Stomach (tissue), 9 donors: ENCODE measurements around the gene RAB36. TPM values are rescaled to one million over a fixed set of nuclear protein-coding genes. Genes with fewer than 3 reads are reported as not detected.

Source experiments
- DNase-seq, 2 donors: peaks; one replicate each; pipeline versions ENCODE4 v3.0.0 to v3.0.0-alpha.2; 2013 to 2019
- H3K27ac ChIP-seq, 5 donors: fragments of 200-600 bp in 4 of 5; sonication (generic) in 4 of 5; one replicate each; pipeline ENCODE4 v1.5.1; 2013 to 2019; ENCODE audit warnings: mild to moderate bottlenecking in 1 of 5, moderate library complexity in 1 of 5
- H3K27me3 ChIP-seq, 3 donors: fragments of 200-600 bp; sonication (generic); one replicate each; pipeline ENCODE4 v1.5.1; 2017 to 2019; ENCODE audit warnings: mixed run types in 1 of 3
- H3K36me3 ChIP-seq, 4 donors: fragments of 200-600 bp; sonication (generic); 1 replicate in 3 of 4; 2 replicates in 1 of 4; pipeline ENCODE4 v1.5.1; 2016 to 2019
- H3K4me1 ChIP-seq, 4 donors: fragments of 200-600 bp; sonication (generic); one replicate each; pipeline ENCODE4 v1.5.1; 2016 to 2019
- H3K4me3 ChIP-seq, 4 donors: fragments of 200-600 bp; sonication (generic) in 3 of 4; one replicate each; pipeline ENCODE4 v1.5.1; 2016 to 2019; ENCODE audit warnings: mild to moderate bottlenecking in 1 of 4
- H3K9me3 ChIP-seq, 4 donors: fragments of 200-600 bp; sonication (generic); one replicate each; pipeline ENCODE4 v1.5.1; 2016 to 2019
- CTCF ChIP-seq, 7 experiments: fragments of 450-650 bp in 4 of 7; fragments of 200-600 bp in 3 of 7; sonication (generic) in 3 of 7; IDR thresholded peaks; one replicate each; pipeline ENCODE4 v1.5.1; 2016 to 2019; ENCODE audit warnings: antibody characterized with exemption in 7 of 7, control low read depth in 2 of 7, mild to moderate bottlenecking in 1 of 7
- EP300 ChIP-seq: sonication (generic); formaldehyde crosslinking; IDR thresholded peaks from one replicate; pipeline ENCODE4 v1.6.1; 2017; ENCODE audit warnings: antibody characterized with exemption
- POLR2A ChIP-seq, 4 donors: fragments of 450-650 bp; IDR thresholded peaks; one replicate each; pipeline ENCODE4 v1.6.1; 2016; ENCODE audit warnings: antibody characterized with exemption in 4 of 4, control low read depth in 2 of 4, mild to moderate bottlenecking in 1 of 4, moderate library complexity in 1 of 4
- POLR2AphosphoS5 ChIP-seq, 3 donors: sonication (generic); formaldehyde crosslinking; IDR thresholded peaks; one replicate each; pipeline ENCODE4 v1.6.1; 2016; ENCODE audit warnings: antibody characterized with exemption in 3 of 3
- WGBS, 5 donors: extraction: QIAGEN DNeasy Blood & Tissue Kit in 3 of 5; methylation state at CpG; one replicate each; pipeline versions ENCODE4 v1.1.5 to v1.1.7; 2013 to 2018; 5-methylcytosine and 5-hydroxymethylcytosine counted together
- intact Hi-C: fragments of 100-400 bp; cut with DNase I; formaldehyde crosslinking; loops from one replicate; pipeline ENCODE4 v1.15.1; 2023; ENCODE audit warnings: low total_unique reads
- polyA plus RNA-seq, 3 donors: library from polyadenylated mRNA; stranded (reverse); fragments of 200-250 nt; gene quantifications; one replicate each; pipeline ENCODE4 v1.2.3, GENCODE V29; 2013
- total RNA-seq, 5 donors: library from RNA; depleted of rRNA; stranded (reverse); fragments of >200 nt; gene quantifications; one replicate each; pipeline versions ENCODE4 v1.1.0 to v1.2.3, GENCODE V29; 2014 to 2016
- donor health status: healthy with polysubstance abuse.
- donor health status: Bipolar disorder and iron deficiency.
- donor health status: healthy.

RAB36 gene
- total and polyA plus RNA-seq, 8 donors: 0.58 to 7.6 (median 1.6) TPM; not detected in 1

- Histone ChIP-seq H3K4me3 (peak overlapping the region; percentile 66 to 73 (median 69)), H3K9me3 (peaks cover 0 to under 1% (median 0%) of the 10 kb centered on the region in 4 donors), H3K27ac (peak overlapping the region; percentile 8 to 90 (median 77)), H3K4me1 (peaks cover 56 to 86% (median 75%) of the 10 kb centered on the region in 4 donors), H3K27me3 (no peaks in the 10 kb centered on the region), H3K36me3 (peaks cover 0 to 9% (median 0%) of the 10 kb centered on the region in 4 donors)
- no peak for TF ChIP-seq POLR2A (IDR thresholded peaks at IDR 0.05)
- no peak for TF ChIP-seq CTCF (IDR thresholded peaks at IDR 0.05)
- TF ChIP-seq EP300: no peak
- no peak for TF ChIP-seq POLR2AphosphoS5 (IDR thresholded peaks at IDR 0.05)
- 23 to 39% (median 27%) methylated on average over 31 to 43 of the region's 43 CpGs for WGBS, 5 donors
- intact Hi-C loops: no loop called here
- peak in 1 of 2 donors; percentile 40 for DNase-seq
Measured at GRCh38 chr22:23181721-23182308, 36.5 kb downstream of the RAB36 start.

- intact Hi-C loops: no loop called here
- H3K9me3 ChIP-seq: no peaks in the 10 kb centered on the region
- 20 to 32% (median 24%) methylated on average over 12 of the region's 12 CpGs for WGBS, 5 donors
- peak overlapping the region; percentile 6 to 90 (median 77) for H3K27ac ChIP-seq
- peak overlapping the region; percentile 66 to 73 (median 69) for H3K4me3 ChIP-seq
- no peak for TF ChIP-seq POLR2AphosphoS5 (IDR thresholded peaks at IDR 0.05)
- H3K36me3 ChIP-seq: peaks cover 0 to 10% (median 0%) of the 10 kb centered on the region in 4 donors
- H3K4me1 ChIP-seq: peaks cover 63 to 86% (median 77%) of the 10 kb centered on the region in 4 donors
- no peaks in the 10 kb centered on the region for H3K27me3 ChIP-seq
- peak in 1 of 2 donors; percentile 54 for DNase-seq
Measured at GRCh38 chr22:23182309-23183060, 37.2 kb downstream of the RAB36 start.

- Histone ChIP-seq H3K27ac (peak overlapping the region; percentile 24 to 90 (median 77)), H3K9me3 (no peaks in the 10 kb centered on the region), H3K36me3 (peaks cover 0 to 10% (median 0%) of the 10 kb centered on the region in 4 donors), H3K4me3 (peak overlapping the region; percentile 66 to 73 (median 69)), H3K27me3 (no peaks in the 10 kb centered on the region), H3K4me1 (peaks cover 60 to 88% (median 77%) of the 10 kb centered on the region in 4 donors)
- intact Hi-C loops: no loop called here
- peak; percentile 70 to 81 for DNase-seq
- WGBS, 5 donors: 8 to 15% (median 11%) methylated on average over 11 of the region's 11 CpGs
- TF ChIP-seq CTCF (IDR thresholded peaks at IDR 0.05): no peak
- peak in 1 of 3 donors; percentile 37 for TF ChIP-seq POLR2AphosphoS5 (IDR thresholded peaks at IDR 0.05)
- TF ChIP-seq POLR2A (IDR thresholded peaks at IDR 0.05): no peak
- TF ChIP-seq EP300: no peak
Measured at GRCh38 chr22:23183061-23183698, 37.9 kb downstream of the RAB36 start.

- no peak for DNase-seq
- Histone ChIP-seq H3K9me3 (no peaks in the 10 kb centered on the region), H3K36me3 (peaks cover 0 to 10% (median 0%) of the 10 kb centered on the region in 4 donors), H3K4me1 (peaks cover 50 to 82% (median 67%) of the 10 kb centered on the region in 4 donors), H3K27me3 (no peaks in the 10 kb centered on the region), H3K4me3 (peak overlapping the region in 2 of 4 donors; percentile 71 to 73), H3K27ac (peak overlapping the region in 3 of 5 donors; percentile 75 to 90 (median 89))
- WGBS, 5 donors: 54 to 67% (median 56%) methylated on average over 3 of the region's 3 CpGs
- TF ChIP-seq POLR2AphosphoS5 (IDR thresholded peaks at IDR 0.05) (no peak), POLR2A (IDR thresholded peaks at IDR 0.05) (no peak), CTCF (IDR thresholded peaks at IDR 0.05) (no peak), EP300 (no peak)
- intact Hi-C loops: no loop called here
Measured at GRCh38 chr22:23184100-23184763, 39.0 kb downstream of the RAB36 start.
